ENCODE data around the gene METTL26. TPM values are rescaled to one million over a fixed set of nuclear protein-coding genes. Genes with fewer than 3 reads are reported as not detected.
A peak's percentile ranks its signal among the peaks of the same experiment; 100 is the strongest.

Gene METTL26
- polyA plus RNA-seq, 3 donors = 57.1 to 80.9 (median 70.4) TPM

DNA sequence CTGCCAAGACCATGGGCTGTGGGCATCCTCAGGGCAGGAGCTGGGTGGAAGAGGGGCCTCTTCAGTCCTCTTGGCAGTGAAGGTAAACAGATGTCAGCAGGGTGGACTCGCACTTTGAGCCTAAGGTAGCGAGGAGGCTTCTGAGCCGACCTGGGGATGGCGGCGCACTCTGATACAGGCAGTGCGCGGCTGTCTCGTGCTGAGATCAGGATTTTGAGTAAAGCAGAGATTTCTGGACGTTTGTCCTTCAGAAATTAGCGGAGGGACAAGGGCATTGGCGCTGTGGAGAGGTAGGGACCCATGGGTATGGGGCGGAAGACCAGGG lies 39.4 kb downstream of the METTL26 start:
- Histone ChIP-seq H3K27ac (ENCODE audit: low read depth in 1 of 2, low read length in 2 of 2) (peak overlapping the region; percentile 20 to 21), H3K27me3 (ENCODE audit: control insufficient read depth in 2 of 2, insufficient read depth in 2 of 2, low read length in 2 of 2) (no peaks in the 10 kb centered on the region), H3K4me1 (ENCODE audit: control insufficient read depth in 1 of 2, insufficient read depth in 2 of 2, low read length in 2 of 2) (peaks cover 47 to 53% of the 10 kb centered on the region in 2 donors), H3K9ac (ENCODE audit: insufficient read depth, low read length, poor library complexity, severe bottlenecking) (no peak overlapping the region), H3K4me2 (replicated peaks; ENCODE audit: extremely low read depth, low read length, poor library complexity, severe bottlenecking) (peak overlapping the region; percentile 17), H2AFZ (ENCODE audit: insufficient read depth, low read depth, low read length, poor library complexity, severe bottlenecking) (no peak overlapping the region), H3K79me2 (ENCODE audit: insufficient read depth, low read length) (peaks cover 92% of the 10 kb centered on the region), H3K9me3 (replicated peaks in 1 of 2; ENCODE audit: control insufficient read depth in 1 of 2, insufficient read depth in 1 of 2, low read length in 2 of 2) (no peaks in the 10 kb centered on the region), H3K36me3 (replicated peaks in 1 of 2; ENCODE audit: control insufficient read depth in 1 of 2, insufficient read depth in 2 of 2, low read length in 2 of 2) (peaks cover 10 to 32% of the 10 kb centered on the region in 2 donors), H3K4me3 (replicated peaks in 1 of 3; ENCODE audit: low read depth in 2 of 3, low read length in 3 of 3) (no peak overlapping the region), H4K20me1 (ENCODE audit: insufficient read depth, low read length) (peaks cover 80% of the 10 kb centered on the region)
- Mint-ChIP-seq H3K27me3 (ENCODE audit: low read depth in 3 of 3) (peaks cover 0 to 2% (median 1%) of the 10 kb centered on the region in 3 donors), H3K4me3 (no peak overlapping the region), H3K4me1 (peaks cover 50% of the 10 kb centered on the region), H3K27ac (peak overlapping the region in 6 of 7 donors; percentile 3 to 88 (median 66)), H3K36me3 (peaks cover 27 to 49% of the 10 kb centered on the region in 2 donors), H3K9me3 (peaks cover 0 to 2% (median 0%) of the 10 kb centered on the region in 7 donors)
- TF ChIP-seq, protein P1, sequence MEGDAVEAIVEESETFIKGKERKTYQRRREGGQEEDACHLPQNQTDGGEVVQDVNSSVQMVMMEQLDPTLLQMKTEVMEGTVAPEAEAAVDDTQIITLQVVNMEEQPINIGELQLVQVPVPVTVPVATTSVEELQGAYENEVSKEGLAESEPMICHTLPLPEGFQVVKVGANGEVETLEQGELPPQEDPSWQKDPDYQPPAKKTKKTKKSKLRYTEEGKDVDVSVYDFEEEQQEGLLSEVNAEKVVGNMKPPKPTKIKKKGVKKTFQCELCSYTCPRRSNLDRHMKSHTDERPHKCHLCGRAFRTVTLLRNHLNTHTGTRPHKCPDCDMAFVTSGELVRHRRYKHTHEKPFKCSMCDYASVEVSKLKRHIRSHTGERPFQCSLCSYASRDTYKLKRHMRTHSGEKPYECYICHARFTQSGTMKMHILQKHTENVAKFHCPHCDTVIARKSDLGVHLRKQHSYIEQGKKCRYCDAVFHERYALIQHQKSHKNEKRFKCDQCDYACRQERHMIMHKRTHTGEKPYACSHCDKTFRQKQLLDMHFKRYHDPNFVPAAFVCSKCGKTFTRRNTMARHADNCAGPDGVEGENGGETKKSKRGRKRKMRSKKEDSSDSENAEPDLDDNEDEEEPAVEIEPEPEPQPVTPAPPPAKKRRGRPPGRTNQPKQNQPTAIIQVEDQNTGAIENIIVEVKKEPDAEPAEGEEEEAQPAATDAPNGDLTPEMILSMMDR (IDR thresholded peaks at IDR 0.05) = no peak
- no peak for DNase-seq
- WGBS (ENCODE audit: insufficient coverage) = 98% methylated on average over 10 of the region's 12 CpGs
- intact Hi-C loops (cut with micrococcal nuclease) = no loop called here

DNA sequence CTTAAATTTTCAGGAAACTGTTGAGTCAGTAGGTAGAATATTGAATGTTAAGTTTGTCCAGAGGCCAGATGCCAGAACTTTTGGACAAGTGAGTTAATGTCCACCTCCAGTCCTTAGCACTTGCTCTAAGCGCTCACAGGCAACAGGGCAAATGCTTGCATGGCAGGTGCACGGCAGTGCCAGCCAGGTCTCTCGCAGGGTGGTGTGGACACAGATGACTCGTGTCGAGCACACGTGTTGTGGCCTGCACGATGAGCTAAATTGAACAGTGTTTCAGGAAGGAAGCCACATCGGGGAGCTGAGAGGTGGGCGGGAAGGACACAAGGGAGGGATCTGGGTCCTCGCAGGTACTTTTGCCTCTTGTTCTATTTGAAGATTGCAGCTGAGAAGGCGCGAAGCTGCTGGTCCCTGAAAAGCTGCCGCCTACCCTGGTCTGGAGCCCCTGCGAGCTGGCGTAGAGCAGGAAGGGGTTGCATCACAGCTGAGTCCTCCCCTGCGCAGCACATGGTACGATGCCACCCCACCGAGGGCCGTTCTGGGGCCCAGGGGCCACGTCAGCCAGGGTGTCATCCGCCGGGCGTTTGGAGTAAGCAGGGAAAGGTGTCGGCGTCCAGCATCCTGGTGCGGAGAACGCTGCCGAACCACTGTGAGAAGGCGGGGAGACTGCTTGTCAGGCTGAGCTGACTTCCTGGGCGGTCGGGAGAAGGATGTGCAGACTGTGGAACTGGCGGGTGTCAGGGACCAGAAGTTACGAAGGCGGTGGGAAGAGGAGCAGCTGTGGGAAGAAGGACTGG lies 40.0 kb downstream of the METTL26 start:
- Histone ChIP-seq H3K4me1 (ENCODE audit: control insufficient read depth in 1 of 2, insufficient read depth in 2 of 2, low read length in 2 of 2) (peaks cover 53 to 58% of the 10 kb centered on the region in 2 donors), H3K9me3 (replicated peaks in 1 of 2; ENCODE audit: control insufficient read depth in 1 of 2, insufficient read depth in 1 of 2, low read length in 2 of 2) (no peaks in the 10 kb centered on the region), H4K20me1 (ENCODE audit: insufficient read depth, low read length) (peaks cover 74% of the 10 kb centered on the region), H3K79me2 (ENCODE audit: insufficient read depth, low read length) (peaks cover 92% of the 10 kb centered on the region), H2AFZ (ENCODE audit: insufficient read depth, low read depth, low read length, poor library complexity, severe bottlenecking) (no peak overlapping the region), H3K9ac (ENCODE audit: insufficient read depth, low read length, poor library complexity, severe bottlenecking) (no peak overlapping the region), H3K4me2 (replicated peaks; ENCODE audit: extremely low read depth, low read length, poor library complexity, severe bottlenecking) (peak overlapping the region; percentile 17), H3K36me3 (replicated peaks in 1 of 2; ENCODE audit: control insufficient read depth in 1 of 2, insufficient read depth in 2 of 2, low read length in 2 of 2) (peaks cover 10 to 28% of the 10 kb centered on the region in 2 donors), H3K4me3 (replicated peaks in 1 of 3; ENCODE audit: low read depth in 2 of 3, low read length in 3 of 3) (peak overlapping the region in 1 of 3 experiments; percentile 0), H3K27me3 (ENCODE audit: control insufficient read depth in 2 of 2, insufficient read depth in 2 of 2, low read length in 2 of 2) (no peaks in the 10 kb centered on the region), H3K27ac (ENCODE audit: low read depth in 1 of 2, low read length in 2 of 2) (peak overlapping the region; percentile 21 to 28)
- 45% methylated on average over 32 of the region's 34 CpGs for WGBS (ENCODE audit: insufficient coverage)
- peak in 2 of 3 donors; percentile 9 to 34 for DNase-seq
- Mint-ChIP-seq H3K27ac (peak overlapping the region in 5 of 7 donors; percentile 3 to 88 (median 69)), H3K36me3 (peaks cover 27 to 44% of the 10 kb centered on the region in 2 donors), H3K4me1 (peaks cover 56% of the 10 kb centered on the region), H3K4me3 (peak overlapping the region; percentile 28 to 59), H3K27me3 (ENCODE audit: low read depth in 3 of 3) (peaks cover 0 to 2% (median 1%) of the 10 kb centered on the region in 3 donors), H3K9me3 (peaks cover 0 to 2% (median 0%) of the 10 kb centered on the region in 7 donors)
- intact Hi-C loops (cut with micrococcal nuclease) = no loop called here
- TF ChIP-seq, protein P1 (IDR thresholded peaks at IDR 0.05) = no peak

Measured in CD14-positive monocyte (primary cell).